Measurements from ENCODE around the gene CTNS.

DNA sequence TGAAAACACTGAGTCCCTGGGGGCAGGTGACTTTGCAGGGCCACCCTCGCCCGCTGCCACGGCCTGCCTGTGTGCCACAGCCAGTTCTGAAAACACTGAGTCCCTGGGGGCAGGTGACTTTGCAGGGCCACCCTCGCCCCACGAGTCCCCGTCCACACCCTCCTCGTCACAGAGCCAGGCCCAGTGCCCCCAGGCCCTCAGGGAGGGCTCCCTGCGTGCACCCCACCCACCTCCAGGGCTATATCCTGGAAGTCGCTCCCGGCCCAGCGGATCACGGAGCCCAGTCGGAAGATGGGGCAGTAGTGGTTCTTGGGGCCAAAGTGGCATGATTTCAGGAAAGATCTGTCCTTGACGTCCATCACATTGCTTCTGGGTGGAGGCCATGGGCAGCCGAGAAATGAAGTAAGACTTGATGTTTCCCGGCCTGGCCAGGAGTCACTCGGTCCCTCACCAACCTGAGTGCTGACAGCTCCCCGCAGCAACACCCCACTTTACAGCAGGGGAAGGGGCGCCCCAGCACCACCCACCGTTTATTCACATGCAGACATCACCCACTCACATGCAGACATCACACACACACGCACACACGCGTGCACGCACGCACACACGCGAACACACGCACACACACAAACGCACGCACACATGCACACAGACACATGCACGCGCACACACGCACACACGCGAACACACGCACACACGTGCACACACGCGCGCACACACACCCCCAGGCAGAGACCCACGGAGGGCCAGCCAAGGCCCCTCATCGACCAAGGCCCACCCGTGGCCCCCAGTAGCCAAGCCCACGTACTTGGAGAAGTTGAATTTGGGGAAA, 52.9 kb downstream of the CTNS start:
- TF ChIP-seq, protein P1, sequence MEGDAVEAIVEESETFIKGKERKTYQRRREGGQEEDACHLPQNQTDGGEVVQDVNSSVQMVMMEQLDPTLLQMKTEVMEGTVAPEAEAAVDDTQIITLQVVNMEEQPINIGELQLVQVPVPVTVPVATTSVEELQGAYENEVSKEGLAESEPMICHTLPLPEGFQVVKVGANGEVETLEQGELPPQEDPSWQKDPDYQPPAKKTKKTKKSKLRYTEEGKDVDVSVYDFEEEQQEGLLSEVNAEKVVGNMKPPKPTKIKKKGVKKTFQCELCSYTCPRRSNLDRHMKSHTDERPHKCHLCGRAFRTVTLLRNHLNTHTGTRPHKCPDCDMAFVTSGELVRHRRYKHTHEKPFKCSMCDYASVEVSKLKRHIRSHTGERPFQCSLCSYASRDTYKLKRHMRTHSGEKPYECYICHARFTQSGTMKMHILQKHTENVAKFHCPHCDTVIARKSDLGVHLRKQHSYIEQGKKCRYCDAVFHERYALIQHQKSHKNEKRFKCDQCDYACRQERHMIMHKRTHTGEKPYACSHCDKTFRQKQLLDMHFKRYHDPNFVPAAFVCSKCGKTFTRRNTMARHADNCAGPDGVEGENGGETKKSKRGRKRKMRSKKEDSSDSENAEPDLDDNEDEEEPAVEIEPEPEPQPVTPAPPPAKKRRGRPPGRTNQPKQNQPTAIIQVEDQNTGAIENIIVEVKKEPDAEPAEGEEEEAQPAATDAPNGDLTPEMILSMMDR (IDR thresholded peaks at IDR 0.05 in 4 of 5, conservative IDR thresholded peaks at IDR 0.05 in 1 of 5): no peak
- no peak for TF ChIP-seq POLR2A (IDR thresholded peaks at IDR 0.05)
